Heart left ventricle (tissue), 16 donors: Measurements from ENCODE around the gene BCL10. TPM values are rescaled to one million over a fixed set of nuclear protein-coding genes. Genes with fewer than 3 reads are reported as not detected.

ENCODE experiments used
- ATAC-seq, 4 donors: fragments of 200-7000 bp; cut with Tn5 transposase; one replicate each; pipeline ENCODE4 v1.9.1; 2020 to 2022; ENCODE audit warnings: moderate library complexity in 4 of 4, mild to moderate bottlenecking in 3 of 4, moderate number of reproducible peaks in 1 of 4
- DNase-seq, 5 donors: peaks; one replicate each; pipeline ENCODE4 v3.0.0-alpha.2; 2020
- H3K27ac ChIP-seq, 12 donors: fragments of 200-600 bp; sonication (generic) in 4 of 12; one replicate each; pipeline versions ENCODE4 v1.5.0 to v1.8.0; 2016 to 2022; ENCODE audit warnings: mild to moderate bottlenecking in 2 of 12
- H3K27me3 ChIP-seq, 9 donors: fragments of 200-600 bp; sonication (generic) in 2 of 9; one replicate each; pipeline versions ENCODE4 v1.5.1 to v1.8.0; 2016 to 2022; ENCODE audit warnings: mild to moderate bottlenecking in 3 of 9
- H3K36me3 ChIP-seq, 9 donors: fragments of 200-600 bp; sonication (generic) in 2 of 9; one replicate each; pipeline versions ENCODE4 v1.5.0 to v1.8.0; 2018 to 2022; ENCODE audit warnings: mild to moderate bottlenecking in 2 of 9
- H3K4me1 ChIP-seq, 12 donors: fragments of 200-600 bp; sonication (generic) in 4 of 12; one replicate each; pipeline versions ENCODE4 v1.5.0 to v1.8.0; 2016 to 2022; ENCODE audit warnings: mild to moderate bottlenecking in 3 of 12
- H3K4me3 ChIP-seq, 12 donors: fragments of 200-600 bp; sonication (generic) in 4 of 12; one replicate each; pipeline versions ENCODE4 v1.5.0 to v1.8.0; 2017 to 2022; ENCODE audit warnings: mild to moderate bottlenecking in 9 of 12, moderate library complexity in 4 of 12
- H3K9me3 ChIP-seq, 12 donors: fragments of 200-600 bp; sonication (generic) in 4 of 12; one replicate each; pipeline versions ENCODE4 v1.5.0 to v1.8.0; 2016 to 2022; ENCODE audit warnings: mild to moderate bottlenecking in 1 of 12
- CTCF ChIP-seq, 12 donors: fragments of 200-600 bp; sonication (generic) in 4 of 12; IDR thresholded peaks; one replicate each; pipeline versions ENCODE4 v1.5.0 to v1.8.0; 2018 to 2022; ENCODE audit warnings: antibody characterized with exemption in 12 of 12, mild to moderate bottlenecking in 5 of 12
- POLR2A ChIP-seq, 2 donors: fragments of 450-650 bp; IDR thresholded peaks; one replicate each; pipeline ENCODE4 v1.6.1; 2017; ENCODE audit warnings: antibody characterized with exemption in 2 of 2, mild to moderate bottlenecking in 2 of 2, moderate library complexity in 2 of 2
- WGBS, 4 donors: extraction: QIAGEN DNeasy Blood & Tissue Kit in 2 of 4; methylation state at CpG; one replicate each; pipeline versions ENCODE4 v1.1.5 to v1.1.7; 2013 to 2018; 5-methylcytosine and 5-hydroxymethylcytosine counted together
- intact Hi-C, 10 donors: fragments of 100-400 bp; cut with DNase I; formaldehyde crosslinking; loops; one replicate each; pipeline versions ENCODE4 v1.11.1 to v1.14.2; 2022
- polyA plus RNA-seq, 2 donors: library from polyadenylated mRNA; stranded (reverse); fragments of 200-250 nt; gene quantifications; one replicate each; pipeline ENCODE4 v1.2.3, GENCODE V29; 2013
- total RNA-seq, 9 donors: library from RNA; depleted of rRNA in 2 of 9; stranded (reverse); fragments of >200 nt in 2 of 9; fragmentation: NEBNext Ultra II Directional in 3 of 9; extraction: Animal tissue kit (Norgen Biotek cat#: 25700) in 3 of 9; gene quantifications; one replicate each; pipeline versions ENCODE4 v1.1.0 to v1.2.4, GENCODE V29; 2016 to 2023
- donor health status: ischemic (EF 13 %, LVEDD 7.1; RV severe dilation, severe dysfunction).
- donor health status: healthy with polysubstance abuse.
- donor health status: DM: no; HTN: yes; CAD: no.
- donor health status: DM: no; HTN: no; CAD: no.
- donor health status: ischemic (EF 25% LVEDD 6.9; RV normal size, moderate dysfunction).
- donor health status: ischemic (EF 25% LVEDD 5.7; RV mildly dilated, moderate dysfunction).
- donor health status: healthy.
- donor health status: DM: yes; HTN: yes; CAD: no.
- donor health status: ischemic (EF 35%, LVEDD 5.7; RV mildly dilated, moderate dysfunction).
- donor health status: nonischemic (EF 11% LVEDD 7.7; RV severe dilation, severe dysfunction).
- donor health status: DM: yes; HTN: yes; CAD: no.
- donor health status: PGD.
- donor health status: ischemic (EF 29% LVEDD 5.4; RV normal size, mild dysfunction).
- donor health status: nonischemic (EF 23%, LVEDD 6.1; RV moderate dilation, normal function).

BCL10 gene
- total and polyA plus RNA-seq, 11 donors = 3.4 to 20.4 (median 8.0) TPM

GRCh38 chr1:85240174-85240601 is 36.2 kb downstream of the BCL10 start:
- no peak overlapping the region for H3K4me3 ChIP-seq
- TF ChIP-seq POLR2A (IDR thresholded peaks at IDR 0.05) = no peak
- peak in 5 of 12 donors; percentile 15 to 35 (median 29) for TF ChIP-seq CTCF (IDR thresholded peaks at IDR 0.05)
- ATAC-seq (peak in 2 of 4 donors; percentile 43 to 78), DNase-seq (peak in 1 of 5 donors; percentile 32)
- intact Hi-C loops = loop anchor here in 1 of 10 donors (5.0 kb wide), 1 partner anchor 38 kb away; the partner anchor contains the start of gene SYDE2
- no peaks in the 10 kb centered on the region for H3K27me3 ChIP-seq
- 10 to 21% (median 13%) methylated on average over 1 of the region's 1 CpG for WGBS, 4 donors
- no peaks in the 10 kb centered on the region for H3K9me3 ChIP-seq
- H3K36me3 ChIP-seq = no peaks in the 10 kb centered on the region
- H3K4me1 ChIP-seq = peaks cover 0 to 15% (median 0%) of the 10 kb centered on the region in 12 donors
- H3K27ac ChIP-seq = peak overlapping the region in 1 of 12 donors; percentile 46

DNA sequence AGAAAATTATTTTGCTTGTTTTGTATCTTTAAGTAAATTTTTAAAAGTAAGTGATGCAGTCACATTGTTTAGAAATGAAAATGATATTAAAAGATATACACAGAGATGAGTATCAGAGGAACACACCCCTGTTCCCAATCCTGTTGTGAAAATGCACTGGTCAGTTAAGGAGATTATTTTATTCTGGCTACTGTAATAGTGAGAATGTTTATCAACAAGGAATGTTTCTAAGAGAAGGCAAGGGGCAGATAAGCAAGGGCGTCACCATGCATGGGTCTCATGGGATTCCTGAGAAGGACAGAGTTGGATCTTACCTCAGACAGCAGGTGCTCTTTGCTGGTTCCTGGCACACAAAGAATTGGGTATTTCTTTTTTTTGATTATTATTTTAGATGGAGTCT is 38.8 kb downstream of the BCL10 start:
- no peaks in the 10 kb centered on the region for H3K36me3 ChIP-seq
- no peaks in the 10 kb centered on the region for H3K27me3 ChIP-seq
- no peak overlapping the region for H3K4me3 ChIP-seq
- DNase-seq = no peak
- no peak for ATAC-seq
- no peak for TF ChIP-seq POLR2A (IDR thresholded peaks at IDR 0.05)
- TF ChIP-seq CTCF (IDR thresholded peaks at IDR 0.05) = no peak
- no peak overlapping the region for H3K27ac ChIP-seq
- H3K9me3 ChIP-seq = no peaks in the 10 kb centered on the region
- 41 to 60% (median 49%) methylated on average over 1 of the region's 1 CpG for WGBS, 4 donors
- intact Hi-C loops = no loop called here
- peaks cover 0 to 4% (median 0%) of the 10 kb centered on the region in 12 donors for H3K4me1 ChIP-seq

DNA sequence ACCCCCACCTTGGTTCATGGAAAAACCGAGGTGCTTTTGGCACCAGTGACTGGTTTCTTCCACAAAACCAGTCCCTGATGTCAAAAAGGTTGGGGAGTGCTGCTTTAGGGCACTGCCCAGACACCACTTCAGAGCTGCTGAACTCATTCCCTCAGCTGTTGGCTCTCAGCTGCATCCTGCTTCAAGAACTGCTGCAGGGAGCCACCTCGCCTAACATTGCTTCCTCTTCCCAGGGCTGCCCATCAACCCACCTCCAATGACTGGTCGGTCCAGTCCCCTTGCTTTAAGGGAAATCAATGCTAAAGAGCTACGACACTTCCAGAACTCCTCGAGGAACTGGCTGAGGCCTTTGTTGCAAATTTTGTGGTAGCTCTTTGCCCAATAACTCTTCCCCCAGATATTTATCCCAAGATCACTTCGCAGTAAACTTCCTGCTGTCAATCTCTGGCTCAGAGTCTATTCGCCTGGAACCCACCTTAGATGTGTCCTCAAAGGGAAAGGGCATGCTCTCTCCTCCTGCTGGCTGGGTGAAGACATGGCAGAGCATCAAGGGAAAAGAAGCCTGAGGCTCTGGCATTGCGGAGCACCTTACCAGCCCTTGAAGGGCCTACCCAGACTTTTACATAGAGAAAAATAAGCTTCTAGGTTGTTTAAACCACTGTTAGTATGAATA is 46.0 kb downstream of the BCL10 start:
- Histone ChIP-seq H3K9me3 (no peaks in the 10 kb centered on the region), H3K36me3 (no peaks in the 10 kb centered on the region), H3K27me3 (no peaks in the 10 kb centered on the region), H3K4me3 (no peak overlapping the region), H3K27ac (peak overlapping the region in 5 of 12 donors; percentile 45 to 82 (median 73)), H3K4me1 (peaks cover 0 to 17% (median 2%) of the 10 kb centered on the region in 12 donors)
- ATAC-seq (peak in 1 of 4 donors; percentile 32), DNase-seq (no peak)
- intact Hi-C loops = no loop called here
- no peak for TF ChIP-seq POLR2A (IDR thresholded peaks at IDR 0.05)
- TF ChIP-seq CTCF (IDR thresholded peaks at IDR 0.05) = peak in 2 of 12 donors; percentile 3 to 15
- 73 to 85% (median 81%) methylated on average over 8 of the region's 8 CpGs for WGBS, 4 donors

GRCh38 chr1:85229574-85230097 is 46.8 kb downstream of the BCL10 start:
- no peaks in the 10 kb centered on the region for H3K36me3 ChIP-seq
- no peaks in the 10 kb centered on the region for H3K9me3 ChIP-seq
- peak overlapping the region; percentile 17 to 82 (median 62) for H3K27ac ChIP-seq
- no peak for DNase-seq
- ATAC-seq = peak; percentile 25 to 60 (median 40)
- H3K4me1 ChIP-seq = peaks cover 0 to 23% (median 5%) of the 10 kb centered on the region in 12 donors
- H3K4me3 ChIP-seq = no peak overlapping the region
- no peaks in the 10 kb centered on the region for H3K27me3 ChIP-seq
- TF ChIP-seq POLR2A (IDR thresholded peaks at IDR 0.05) (no peak), CTCF (IDR thresholded peaks at IDR 0.05) (no peak)
- intact Hi-C loops = loop anchor here in 1 of 10 donors (2.0 kb wide), 1 partner anchor 29 kb away; the partner anchor contains the start of gene SYDE2
- WGBS, 4 donors = 54 to 68% (median 65%) methylated on average over 6 of the region's 6 CpGs
